Parathyroid adenoma (tissue), 2 donors: ENCODE data around the gene IGF1.
"Not testable (repeated sequence)": the region's sequence is repeated elsewhere in the genome, so short reads cannot be mapped to it uniquely, and the experiment has no call there.

Experiments used
- H2AFZ ChIP-seq: fragments of 300-600 bp; sonication (generic); one replicate; pipeline ENCODE4 v1.7.0; 2017; ENCODE audit warnings: antibody characterized with exemption, mild to moderate bottlenecking
- H3K27ac ChIP-seq: fragments of 300-600 bp; sonication (generic); one replicate; pipeline ENCODE4 v1.7.0; 2017
- H3K27me3 ChIP-seq: fragments of 300-600 bp; sonication (generic); one replicate; pipeline ENCODE4 v1.7.0; 2017; ENCODE audit warnings: low read length; ENCODE audit not compliant: control insufficient read depth, insufficient read depth
- H3K36me3 ChIP-seq: fragments of 300-600 bp; sonication (generic); one replicate; pipeline ENCODE4 v1.7.0; 2017; ENCODE audit warnings: low read length; ENCODE audit not compliant: control insufficient read depth, insufficient read depth
- H3K4me1 ChIP-seq: fragments of 300-600 bp; sonication (generic); one replicate; pipeline ENCODE4 v1.7.0; 2017; ENCODE audit warnings: control low read depth
- H3K4me2 ChIP-seq: fragments of 300-600 bp; sonication (generic); one replicate; pipeline ENCODE4 v1.7.0; 2017; ENCODE audit warnings: low read length
- H3K4me3 ChIP-seq: fragments of 300-600 bp; sonication (generic); one replicate; pipeline ENCODE4 v1.7.0; 2017; ENCODE audit warnings: low read depth, low read length
- H3K79me2 ChIP-seq: fragments of 300-600 bp; sonication (generic); one replicate; pipeline ENCODE4 v1.7.0; 2017; ENCODE audit warnings: control low read depth
- H3K9ac ChIP-seq: fragments of 300-600 bp; sonication (generic); one replicate; pipeline ENCODE4 v1.7.0; 2017; ENCODE audit warnings: mild to moderate bottlenecking
- H3K9me3 ChIP-seq: fragments of 300-600 bp; sonication (generic); one replicate; pipeline ENCODE4 v1.7.0; 2017; ENCODE audit warnings: low read length; ENCODE audit not compliant: control insufficient read depth
- TF ChIP-seq, protein P1 (sequence below): fragments of 300-600 bp; sonication (generic); IDR thresholded peaks from one replicate; pipeline ENCODE4 v1.7.0; 2017; ENCODE audit warnings: antibody characterized with exemption, mild to moderate bottlenecking
- donor health status: primary hyperparathyroidism.

IGF1 gene

DNA sequence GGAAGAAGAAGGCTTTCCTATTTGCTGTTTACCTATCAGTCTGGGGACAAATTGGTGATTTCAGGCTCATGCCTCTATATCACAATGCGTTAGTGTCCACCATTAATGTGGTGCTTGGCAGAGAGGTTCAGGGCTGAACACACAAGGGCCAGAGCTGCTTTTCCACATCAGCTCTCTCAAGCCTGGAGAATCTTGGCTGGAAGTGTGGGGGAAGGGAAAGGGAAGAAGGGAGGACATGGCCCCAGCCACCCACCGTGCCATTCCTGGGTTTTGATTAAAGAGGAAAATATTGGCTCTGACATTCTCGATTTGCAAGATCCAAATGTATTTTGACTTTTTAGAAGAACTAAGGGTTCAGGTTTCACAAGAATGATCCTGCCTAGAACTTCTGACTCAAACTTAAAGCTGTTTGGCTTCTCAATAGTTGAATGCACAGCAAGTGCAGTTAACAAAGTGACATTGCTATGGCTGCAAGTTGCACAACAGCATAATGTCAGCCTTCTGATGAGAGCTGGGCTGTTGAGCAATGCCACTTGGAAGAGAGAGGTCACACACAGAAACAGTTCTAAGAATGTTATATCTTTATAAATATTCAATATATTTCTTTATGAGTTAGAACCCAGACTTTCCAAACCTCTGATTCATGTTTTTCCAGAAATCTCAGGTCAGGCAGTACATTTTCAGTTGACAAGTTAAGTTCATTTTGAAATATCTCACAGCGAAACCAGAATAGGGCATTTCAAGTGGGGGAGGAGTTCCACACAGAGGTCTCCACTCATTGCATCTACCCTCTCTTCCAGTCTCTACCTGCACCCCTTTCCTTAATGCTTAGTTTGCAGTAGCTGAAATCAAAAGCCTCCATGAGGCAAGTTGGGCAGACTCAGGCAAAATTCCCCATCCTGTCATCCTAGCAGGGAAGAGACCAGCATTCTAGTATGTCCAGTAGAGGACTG, 25.3 kb downstream of the IGF1 start:
- Histone ChIP-seq H3K9ac (no peak overlapping the region), H3K79me2 (no peaks in the 10 kb centered on the region), H3K27me3 (no peaks in the 10 kb centered on the region), H3K27ac (no peak overlapping the region), H3K9me3 (no peaks in the 10 kb centered on the region), H2AFZ (no peak overlapping the region), H3K36me3 (no peaks in the 10 kb centered on the region), H3K4me2 (no peak overlapping the region), H3K4me1 (no peaks in the 10 kb centered on the region), H3K4me3 (no peak overlapping the region)
- TF ChIP-seq, protein P1, sequence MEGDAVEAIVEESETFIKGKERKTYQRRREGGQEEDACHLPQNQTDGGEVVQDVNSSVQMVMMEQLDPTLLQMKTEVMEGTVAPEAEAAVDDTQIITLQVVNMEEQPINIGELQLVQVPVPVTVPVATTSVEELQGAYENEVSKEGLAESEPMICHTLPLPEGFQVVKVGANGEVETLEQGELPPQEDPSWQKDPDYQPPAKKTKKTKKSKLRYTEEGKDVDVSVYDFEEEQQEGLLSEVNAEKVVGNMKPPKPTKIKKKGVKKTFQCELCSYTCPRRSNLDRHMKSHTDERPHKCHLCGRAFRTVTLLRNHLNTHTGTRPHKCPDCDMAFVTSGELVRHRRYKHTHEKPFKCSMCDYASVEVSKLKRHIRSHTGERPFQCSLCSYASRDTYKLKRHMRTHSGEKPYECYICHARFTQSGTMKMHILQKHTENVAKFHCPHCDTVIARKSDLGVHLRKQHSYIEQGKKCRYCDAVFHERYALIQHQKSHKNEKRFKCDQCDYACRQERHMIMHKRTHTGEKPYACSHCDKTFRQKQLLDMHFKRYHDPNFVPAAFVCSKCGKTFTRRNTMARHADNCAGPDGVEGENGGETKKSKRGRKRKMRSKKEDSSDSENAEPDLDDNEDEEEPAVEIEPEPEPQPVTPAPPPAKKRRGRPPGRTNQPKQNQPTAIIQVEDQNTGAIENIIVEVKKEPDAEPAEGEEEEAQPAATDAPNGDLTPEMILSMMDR, result no peak

DNA sequence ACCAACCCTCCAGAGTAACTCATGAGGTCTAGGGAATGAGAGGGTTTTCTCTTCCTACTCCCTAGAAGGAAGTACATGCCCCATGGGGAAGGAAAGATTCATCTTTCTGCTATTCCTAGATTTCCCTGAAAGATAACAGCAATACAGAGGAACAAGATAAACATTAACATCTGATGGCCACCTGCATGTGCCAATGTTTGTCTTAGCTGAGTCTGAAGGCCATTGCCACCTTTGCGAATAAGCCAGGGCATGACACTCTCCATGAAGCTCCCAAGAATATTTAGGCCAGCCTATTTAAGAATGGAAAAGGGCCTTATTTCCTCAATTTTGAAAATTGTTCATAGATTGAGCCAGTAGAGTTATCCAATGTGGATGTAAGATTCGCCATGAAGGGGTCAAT, 26.0 kb downstream of the IGF1 start:
- H3K4me2 ChIP-seq, result no peak overlapping the region
- H3K27me3 ChIP-seq, result no peaks in the 10 kb centered on the region
- TF ChIP-seq, protein P1, result no peak
- H3K36me3 ChIP-seq, result no peaks in the 10 kb centered on the region
- H3K4me1 ChIP-seq, result no peaks in the 10 kb centered on the region
- H2AFZ ChIP-seq, result no peak overlapping the region
- H3K27ac ChIP-seq, result no peak overlapping the region
- H3K9ac ChIP-seq, result no peak overlapping the region
- H3K79me2 ChIP-seq, result no peaks in the 10 kb centered on the region
- H3K9me3 ChIP-seq, result no peaks in the 10 kb centered on the region
- no peak overlapping the region for H3K4me3 ChIP-seq

DNA sequence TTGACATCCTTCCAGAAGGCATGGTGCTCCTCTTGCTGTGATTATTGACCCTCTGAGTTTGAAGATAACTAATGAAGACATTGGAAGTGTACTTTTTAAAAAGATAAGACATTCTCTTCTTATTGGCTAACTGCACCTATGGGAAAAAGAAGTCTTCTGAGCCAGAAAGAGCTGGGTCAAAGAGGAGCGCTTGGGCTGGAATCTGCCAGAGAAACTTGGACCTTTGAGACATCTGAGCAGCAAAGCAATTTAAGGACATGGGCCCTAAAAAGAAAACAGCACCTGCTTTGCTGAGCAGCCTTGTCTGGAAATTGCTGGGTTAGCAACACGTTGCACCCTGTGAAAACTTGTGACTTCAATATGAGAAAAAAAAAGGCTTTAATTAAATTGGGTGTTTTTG, 27.8 kb downstream of the IGF1 start:
- Histone ChIP-seq H3K36me3 (no peaks in the 10 kb centered on the region), H2AFZ (no peak overlapping the region), H3K9me3 (no peaks in the 10 kb centered on the region), H3K27me3 (no peaks in the 10 kb centered on the region), H3K9ac (no peak overlapping the region), H3K27ac (no peak overlapping the region), H3K4me1 (no peaks in the 10 kb centered on the region), H3K79me2 (no peaks in the 10 kb centered on the region), H3K4me3 (no peak overlapping the region), H3K4me2 (no peak overlapping the region)
- TF ChIP-seq, protein P1, result no peak

DNA sequence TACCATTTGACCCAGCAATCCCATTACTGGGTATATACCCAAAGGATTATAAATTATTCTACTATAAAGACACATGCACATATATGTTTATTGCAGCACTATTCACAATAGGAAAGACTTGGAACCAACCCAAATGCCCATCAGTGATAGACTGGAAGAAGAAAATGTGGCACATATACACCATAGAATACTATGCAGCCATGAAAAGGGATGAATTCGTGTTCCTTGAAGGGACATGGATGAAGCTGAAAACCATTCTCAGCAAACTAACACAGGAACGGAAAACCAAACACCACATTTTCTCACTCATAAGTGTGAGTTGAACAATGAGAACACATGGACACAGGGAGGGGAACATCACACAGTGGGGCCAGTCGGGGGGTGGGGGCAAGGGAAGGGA, 31.3 kb downstream of the IGF1 start:
- not testable (repeated sequence) for H3K9me3 ChIP-seq, H3K79me2 ChIP-seq, H3K27me3 ChIP-seq, H3K36me3 ChIP-seq, H3K4me3 ChIP-seq, H3K27ac ChIP-seq, H3K4me1 ChIP-seq, H3K9ac ChIP-seq, H3K4me2 ChIP-seq, H2AFZ ChIP-seq

DNA sequence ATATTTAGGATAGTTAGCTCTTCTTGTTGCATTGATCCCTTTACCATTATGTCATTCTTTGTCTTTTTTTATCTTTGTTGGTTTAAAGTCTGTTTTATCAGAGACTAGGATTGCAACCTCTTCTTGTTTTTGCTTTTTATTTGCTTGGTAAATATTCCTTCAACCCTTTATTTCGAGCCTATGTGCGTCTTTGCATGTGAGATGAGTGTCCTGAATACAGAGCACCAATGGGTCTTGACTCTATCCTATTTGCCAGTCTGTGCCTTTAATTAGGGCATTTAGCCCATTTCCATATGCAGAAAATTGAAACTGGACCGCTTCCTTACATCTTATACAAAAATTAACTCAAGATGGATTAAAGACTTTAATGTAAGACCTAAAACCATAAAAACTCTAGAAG, 32.9 kb downstream of the IGF1 start:
- H2AFZ ChIP-seq, H3K4me1 ChIP-seq, H3K36me3 ChIP-seq, H3K4me2 ChIP-seq, H3K9me3 ChIP-seq, H3K27ac ChIP-seq, H3K79me2 ChIP-seq, H3K9ac ChIP-seq, H3K27me3 ChIP-seq, H3K4me3 ChIP-seq: not testable (repeated sequence)
